IMR-90 (cell line): ENCODE measurements around the gene TBC1D22A. TPM values are rescaled to one million over a fixed set of nuclear protein-coding genes. Genes with fewer than 3 reads are reported as not detected.

Source experiments
- CHD1 ChIP-seq: IDR thresholded peaks from 2 replicates; pipeline ENCODE4 v1.6.1; 2012; ENCODE audit warnings: low read depth, low read length, improper control_type of control experiment
- CTCF ChIP-seq: conservative IDR thresholded peaks from 2 replicates; pipeline ENCODE4 v1.5.1; 2012; ENCODE audit warnings: mild to moderate bottlenecking, low read depth, low read length, improper control_type of control experiment
- MXI1 ChIP-seq: IDR thresholded peaks from 2 replicates; pipeline ENCODE4 v1.6.1; 2012; ENCODE audit warnings: low read depth, mild to moderate bottlenecking, low read length, moderate library complexity, borderline replicate concordance
- RCOR1 ChIP-seq: IDR thresholded peaks from 2 replicates; pipeline ENCODE4 v1.6.1; 2012; ENCODE audit warnings: mild to moderate bottlenecking, low read length, improper control_type of control experiment; ENCODE audit not compliant: insufficient replicate concordance
- polyA plus RNA-seq, 3 experiments: library from polyadenylated mRNA; depleted of rRNA; stranded (reverse); fragments of >200 nt; gene quantifications; 2 replicates each; pipeline ENCODE4 v1.2.3, GENCODE V29; 2012; ENCODE audit warnings: low replicate concordance in 1 of 3
- total RNA-seq: library from RNA; depleted of rRNA; stranded (reverse); fragments of >200 nt; gene quantifications from 2 replicates; pipeline ENCODE4 v1.2.3, GENCODE V29; 2012

TBC1D22A gene
- total and polyA plus RNA-seq, 2 of the 4 experiments (the other 2 are of a cell fraction): 9.0 to 16.7 TPM

- TF ChIP-seq CTCF (no peak), RCOR1 (no peak), CHD1 (no peak), MXI1 (no peak)
These were observed 412.2 kb downstream of the TBC1D22A start (continued) for GRCh38 chr22:47174671-47175112.
